Body of pancreas (tissue), 4 donors: ENCODE results near the gene OSBPL6.

ENCODE experiments used
- POLR2A ChIP-seq, 3 donors: fragments of 450-650 bp; IDR thresholded peaks; one replicate each; pipeline ENCODE4 v1.6.1; 2016; ENCODE audit warnings: antibody characterized with exemption in 3 of 3, mild to moderate bottlenecking in 2 of 3
- TF ChIP-seq, protein P1 (sequence below), 7 experiments: fragments of 450-650 bp in 4 of 7; fragments of 200-600 bp in 3 of 7; sonication (generic) in 3 of 7; IDR thresholded peaks; one replicate each; pipeline ENCODE4 v1.5.1; 2016 to 2019; ENCODE audit warnings: antibody characterized with exemption in 7 of 7

DNA sequence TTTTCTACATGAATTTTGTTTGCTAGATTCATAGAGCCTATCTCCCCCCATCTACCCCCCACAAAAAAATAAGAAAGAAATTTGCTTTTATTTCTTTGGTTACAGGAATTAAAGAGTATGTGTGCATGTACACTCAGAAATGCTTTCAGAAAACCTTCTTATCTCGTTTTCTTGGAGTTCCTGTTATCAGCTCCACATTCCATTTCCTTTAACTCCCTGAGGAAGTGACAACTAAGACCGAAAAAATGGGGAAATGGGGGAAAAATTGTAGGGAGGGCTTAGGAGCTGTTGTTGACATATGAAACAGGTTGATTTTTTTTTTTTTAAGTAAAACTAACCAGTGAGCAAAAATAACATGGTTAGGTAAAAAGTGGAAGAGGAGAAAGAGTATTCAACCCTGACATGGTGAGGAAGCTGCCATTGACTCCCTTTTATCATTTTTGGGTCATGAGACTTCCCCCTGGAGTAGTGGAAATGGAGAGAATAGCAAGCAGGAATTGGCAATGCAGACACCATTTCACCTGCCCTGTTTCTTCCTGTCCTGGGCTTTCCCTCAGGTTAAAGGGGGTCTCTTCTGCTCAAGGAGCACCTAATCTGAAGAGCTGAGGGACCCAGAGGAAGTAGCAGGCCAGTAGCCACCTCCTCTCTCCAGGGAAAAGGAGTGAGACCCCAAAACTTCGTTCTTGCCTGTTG lies 93.5 kb downstream of the OSBPL6 start:
- TF ChIP-seq, protein P1, sequence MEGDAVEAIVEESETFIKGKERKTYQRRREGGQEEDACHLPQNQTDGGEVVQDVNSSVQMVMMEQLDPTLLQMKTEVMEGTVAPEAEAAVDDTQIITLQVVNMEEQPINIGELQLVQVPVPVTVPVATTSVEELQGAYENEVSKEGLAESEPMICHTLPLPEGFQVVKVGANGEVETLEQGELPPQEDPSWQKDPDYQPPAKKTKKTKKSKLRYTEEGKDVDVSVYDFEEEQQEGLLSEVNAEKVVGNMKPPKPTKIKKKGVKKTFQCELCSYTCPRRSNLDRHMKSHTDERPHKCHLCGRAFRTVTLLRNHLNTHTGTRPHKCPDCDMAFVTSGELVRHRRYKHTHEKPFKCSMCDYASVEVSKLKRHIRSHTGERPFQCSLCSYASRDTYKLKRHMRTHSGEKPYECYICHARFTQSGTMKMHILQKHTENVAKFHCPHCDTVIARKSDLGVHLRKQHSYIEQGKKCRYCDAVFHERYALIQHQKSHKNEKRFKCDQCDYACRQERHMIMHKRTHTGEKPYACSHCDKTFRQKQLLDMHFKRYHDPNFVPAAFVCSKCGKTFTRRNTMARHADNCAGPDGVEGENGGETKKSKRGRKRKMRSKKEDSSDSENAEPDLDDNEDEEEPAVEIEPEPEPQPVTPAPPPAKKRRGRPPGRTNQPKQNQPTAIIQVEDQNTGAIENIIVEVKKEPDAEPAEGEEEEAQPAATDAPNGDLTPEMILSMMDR (IDR thresholded peaks at IDR 0.05): no peak
- TF ChIP-seq POLR2A (IDR thresholded peaks at IDR 0.05): no peak
